ENCODE data around the gene PPP1R11. TPM values are rescaled to one million over a fixed set of nuclear protein-coding genes. Genes with fewer than 3 reads are reported as not detected.

Gene PPP1R11
- total RNA-seq, 1 donor from 2014 or later = 43.0 TPM

DNA sequence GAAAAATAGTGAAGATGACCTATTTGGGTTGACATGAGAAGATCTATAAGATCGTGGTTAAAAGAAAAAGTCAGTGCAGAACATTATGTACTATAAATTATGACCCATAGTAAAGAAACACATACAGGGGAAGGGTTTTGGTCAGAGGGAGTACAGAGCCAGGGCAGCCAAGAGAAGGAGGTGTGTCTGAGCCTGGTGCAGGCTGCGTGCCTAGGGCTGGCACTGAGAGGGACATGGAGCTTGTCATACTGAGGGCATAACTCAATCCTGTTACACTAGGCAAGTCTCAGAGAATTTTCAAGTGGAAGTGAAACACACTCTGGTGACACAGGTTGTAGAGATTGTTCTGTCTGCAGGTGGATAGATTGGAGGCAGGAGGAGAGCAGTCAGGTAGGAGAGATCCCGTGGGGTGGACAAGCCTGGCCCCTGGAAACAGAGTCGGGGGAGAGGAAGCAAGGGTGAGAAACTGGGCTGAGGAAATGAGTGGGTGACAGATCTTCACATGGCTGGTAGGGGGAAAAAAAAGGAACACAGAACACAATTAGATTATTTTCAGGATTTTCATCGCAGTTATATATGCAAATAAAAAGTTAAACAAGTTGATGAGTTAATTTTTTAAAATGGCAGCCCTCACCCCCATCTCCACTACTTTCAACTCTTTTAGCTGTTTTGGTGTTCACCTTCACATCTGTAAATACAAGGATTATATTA, 27.1 kb downstream of the PPP1R11 start:
- CTCF ChIA-PET = interaction anchor here (1.2 kb wide), 1 partner anchor 9 kb away, joined by 4 read pairs; no protein-coding TSS in a partner anchor
- no peaks in the 10 kb centered on the region for H3K9me3 Mint-ChIP-seq
- peaks cover 83% of the 10 kb centered on the region for H3K27me3 Mint-ChIP-seq
- POLR2A ChIA-PET = no interaction called here
- H3K4me3 Mint-ChIP-seq = no peak overlapping the region
- H3K4me1 Mint-ChIP-seq = peaks cover 3% of the 10 kb centered on the region
- no peak for TF ChIP-seq CTCF (IDR thresholded peaks at IDR 0.05)
- no peak overlapping the region for H3K27ac Mint-ChIP-seq
- DNase-seq (no peak), ATAC-seq (ENCODE audit: low read depth) (no peak)
- intact Hi-C loops (cut with micrococcal nuclease) = no loop called here
- H3K36me3 Mint-ChIP-seq (ENCODE audit: low read depth) = no peaks in the 10 kb centered on the region

- Mint-ChIP-seq H3K4me3 (no peak overlapping the region), H3K4me1 (peaks cover 23% of the 10 kb centered on the region), H3K27me3 (peaks cover 82% of the 10 kb centered on the region), H3K9me3 (no peaks in the 10 kb centered on the region), H3K36me3 (ENCODE audit: low read depth) (no peaks in the 10 kb centered on the region), H3K27ac (no peak overlapping the region)
- ATAC-seq (ENCODE audit: low read depth) (no peak), DNase-seq (no peak)
- CTCF ChIA-PET = no interaction called here
- POLR2A ChIA-PET = no interaction called here
- no peak for TF ChIP-seq CTCF (IDR thresholded peaks at IDR 0.05)
- intact Hi-C loops (cut with micrococcal nuclease) = no loop called here
Measured at GRCh38 chr6:30096829-30097228, 29.8 kb downstream of the PPP1R11 start.

DNA sequence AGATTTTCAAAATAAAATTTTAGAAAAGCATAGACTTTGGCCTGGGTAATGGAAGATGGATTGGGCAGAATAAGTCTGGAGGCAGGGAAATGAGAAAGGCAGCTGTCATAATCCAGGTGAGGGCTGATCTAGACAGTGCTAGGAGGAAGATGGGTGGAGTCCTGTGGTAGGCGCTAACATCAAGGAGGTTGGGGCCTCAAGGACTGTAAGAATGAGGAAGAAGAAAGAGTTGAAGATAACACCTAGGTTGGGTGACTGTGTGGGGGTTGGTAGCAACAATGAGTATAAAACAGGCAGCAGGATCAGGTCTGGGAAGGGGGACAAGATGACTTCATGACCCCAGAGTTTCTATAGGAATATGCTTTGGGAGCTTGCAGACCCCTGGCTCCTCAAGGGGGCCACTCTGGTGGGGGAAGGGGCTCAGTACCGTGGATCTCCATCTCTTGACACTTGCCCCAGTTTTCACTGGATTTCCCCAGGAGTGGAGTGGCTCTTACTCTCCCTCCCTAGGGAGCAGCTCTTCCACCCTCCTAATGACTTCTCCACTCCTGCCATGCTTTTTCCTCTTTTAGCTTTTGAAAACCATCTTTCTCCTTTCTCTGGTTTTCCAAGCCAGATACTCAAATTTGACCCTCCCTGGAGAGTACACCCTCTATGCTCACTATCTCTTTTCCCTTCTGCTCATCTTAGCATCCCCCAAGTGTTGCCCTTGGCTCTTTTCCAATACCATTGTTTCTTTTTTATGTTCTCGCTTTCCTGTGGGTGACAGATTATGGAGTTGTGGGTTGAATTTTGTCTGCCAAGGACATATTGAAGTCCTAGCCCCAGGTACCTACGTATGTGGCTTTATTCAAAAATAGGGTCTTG, 31.1 kb downstream of the PPP1R11 start:
- CTCF ChIA-PET = no interaction called here
- no peaks in the 10 kb centered on the region for H3K36me3 Mint-ChIP-seq (ENCODE audit: low read depth)
- no peak for TF ChIP-seq CTCF (IDR thresholded peaks at IDR 0.05)
- peaks cover 34% of the 10 kb centered on the region for H3K4me1 Mint-ChIP-seq
- POLR2A ChIA-PET = no interaction called here
- H3K9me3 Mint-ChIP-seq = no peaks in the 10 kb centered on the region
- no peak overlapping the region for H3K27ac Mint-ChIP-seq
- ATAC-seq (ENCODE audit: low read depth) = no peak
- H3K4me3 Mint-ChIP-seq = no peak overlapping the region
- intact Hi-C loops (cut with micrococcal nuclease) = no loop called here
- DNase-seq = no peak
- H3K27me3 Mint-ChIP-seq = peaks cover 70% of the 10 kb centered on the region

- CTCF ChIA-PET = no interaction called here
- peaks cover 40% of the 10 kb centered on the region for H3K4me1 Mint-ChIP-seq
- intact Hi-C loops (cut with micrococcal nuclease) = loop anchor here (5.0 kb wide), 1 partner anchor 112 kb away; the partner anchor contains the start of gene TRIM26
- no peaks in the 10 kb centered on the region for H3K36me3 Mint-ChIP-seq (ENCODE audit: low read depth)
- ATAC-seq (ENCODE audit: low read depth) = no peak
- no peak overlapping the region for H3K27ac Mint-ChIP-seq
- peak overlapping the region; percentile 64 for H3K4me3 Mint-ChIP-seq
- no peak for DNase-seq
- peaks cover 60% of the 10 kb centered on the region for H3K27me3 Mint-ChIP-seq
- TF ChIP-seq CTCF (IDR thresholded peaks at IDR 0.05) = no peak
- POLR2A ChIA-PET = no interaction called here
- H3K9me3 Mint-ChIP-seq = no peaks in the 10 kb centered on the region
Measured at GRCh38 chr6:30100154-30100553, 33.2 kb downstream of the PPP1R11 start.
